OCI-LY7 (cell line): ENCODE measurements around the gene KCNAB2. TPM values are rescaled to one million over a fixed set of nuclear protein-coding genes. Genes with fewer than 3 reads are reported as not detected.

Source experiments
- BruUV-seq: library from RNA; stranded (reverse); fragments of 400-500 nt; replicated peaks from 2 replicates; lab custom pipeline; 2021; lab: Mats Ljungman, UMichigan
- CTCF ChIA-PET: fragments of 300-600 bp; sonication (Branson Sonifier 250); formaldehyde crosslinking; loops from one replicate; lab custom pipeline; 2022; ENCODE audit warnings: antibody characterized with exemption; ENCODE audit not compliant: unreplicated experiment; lab: Charles Lee
- POLR2A ChIA-PET: fragments of 300-600 bp; sonication (Branson Sonifier 250); formaldehyde crosslinking; loops from one replicate; lab custom pipeline; 2022; ENCODE audit warnings: antibody characterized with exemption; lab: Charles Lee
- DNase-seq: peaks from one replicate; pipeline ENCODE4 v3.0.0-alpha.2; 2015; ENCODE audit warnings: low spot score
- H2AFZ ChIP-seq: fragments of 200-600 bp; sonication (generic), shearing (Covaris generic); 2 replicates; pipeline ENCODE4 v1.6.1; 2014; ENCODE audit warnings: mild to moderate bottlenecking, antibody characterized with exemption, low read length, moderate library complexity
- H3K27ac ChIP-seq: fragments of 200-600 bp; sonication (generic); 2 replicates; pipeline ENCODE4 v1.5.1; 2014; ENCODE audit warnings: mixed run types, low read depth, mild to moderate bottlenecking, moderate library complexity, low read length, inconsistent platforms; ENCODE audit not compliant: poor library complexity, severe bottlenecking
- H3K36me3 ChIP-seq: fragments of 200-600 bp; sonication (generic); 2 replicates; pipeline ENCODE4 v1.6.1; 2014; ENCODE audit warnings: mild to moderate bottlenecking, antibody characterized with exemption, low read length, moderate library complexity, mixed read lengths; ENCODE audit not compliant: insufficient read depth
- H3K4me1 ChIP-seq: fragments of 200-600 bp; sonication (generic); 2 replicates; pipeline ENCODE4 v1.5.1; 2014; ENCODE audit warnings: mild to moderate bottlenecking, low read length; ENCODE audit not compliant: insufficient read depth, poor library complexity, severe bottlenecking
- H3K4me2 ChIP-seq: fragments of 200-600 bp; sonication (generic); 2 replicates; pipeline ENCODE4 v1.6.1; 2014; ENCODE audit warnings: mild to moderate bottlenecking, low read length
- H3K4me3 ChIP-seq: fragments of 200-600 bp; sonication (generic); 2 replicates; pipeline ENCODE4 v1.5.1; 2014; ENCODE audit warnings: mild to moderate bottlenecking, low read depth, low read length; ENCODE audit not compliant: poor library complexity, severe bottlenecking
- H3K79me2 ChIP-seq: fragments of 200-600 bp; sonication (generic); 2 replicates; pipeline ENCODE4 v1.6.1; 2016; ENCODE audit warnings: low read depth, mild to moderate bottlenecking, low read length, moderate library complexity, mixed read lengths; ENCODE audit not compliant: insufficient read depth
- H3K9me2 ChIP-seq: fragments of 200-600 bp; sonication (generic); 2 replicates; pipeline ENCODE4 v1.6.1; 2016; ENCODE audit warnings: mild to moderate bottlenecking, low read length, mixed read lengths; ENCODE audit not compliant: insufficient read depth
- H3K9me3 ChIP-seq: fragments of 200-600 bp; sonication (generic); 2 replicates; pipeline ENCODE4 v1.6.1; 2014; ENCODE audit warnings: mild to moderate bottlenecking, mixed run types, low read length, mixed read lengths
- H4K20me1 ChIP-seq: fragments of 200-600 bp; sonication (generic); 2 replicates; pipeline ENCODE4 v1.6.1; 2014; ENCODE audit warnings: mild to moderate bottlenecking, antibody characterized with exemption, low read length, moderate library complexity, mixed read lengths; ENCODE audit not compliant: insufficient read depth
- CTCF ChIP-seq: fragments of 200-600 bp; sonication (generic); conservative IDR thresholded peaks from 2 replicates; pipeline ENCODE4 v1.5.1; 2014; ENCODE audit warnings: mild to moderate bottlenecking, antibody characterized with exemption, low read length, moderate library complexity, mixed read lengths
- EZH2phosphoT487 ChIP-seq: fragments of 200-600 bp; sonication (generic); IDR thresholded peaks from 2 replicates; pipeline ENCODE4 v1.6.1; 2018; ENCODE audit warnings: low read depth, borderline replicate concordance, mild to moderate bottlenecking, mixed run types, antibody characterized with exemption, low read length, moderate library complexity, mixed read lengths
- intact Hi-C: fragments of 100-400 bp; cut with micrococcal nuclease; formaldehyde crosslinking; loops from one replicate; pipeline ENCODE4 v1.10.0; 2022; ENCODE audit not compliant: unreplicated experiment
- total RNA-seq, 2 experiments: library from RNA; depleted of rRNA in 1 of 2; stranded (reverse); fragments of >200 nt in 1 of 2; shearing (Covaris generic) in 1 of 2; gene quantifications; 2 replicates each; pipeline ENCODE4 v1.2.3, GENCODE V29; 2014 to 2022

KCNAB2 gene
- total RNA-seq, 2 experiments from 2014 or later, result 46.7 to 133 TPM

GRCh38 chr1:5999711-6000443 is 45.8 kb upstream of the KCNAB2 start:
- H3K9me3 ChIP-seq, result no peaks in the 10 kb centered on the region
- intact Hi-C loops, result no loop called here
- H4K20me1 ChIP-seq, result peaks cover 3% of the 10 kb centered on the region; the same call in 1 of the 2 replicates
- no peak overlapping the region for H2AFZ ChIP-seq
- H3K9me2 ChIP-seq, result no peaks in the 10 kb centered on the region
- ChIA-PET POLR2A (no interaction called here), CTCF (no interaction called here)
- no peak overlapping the region for H3K4me2 ChIP-seq
- H3K4me1 ChIP-seq, result peaks cover under 1% of the 10 kb centered on the region
- TF ChIP-seq CTCF (no peak), EZH2phosphoT487 (no peak)
- no peak for DNase-seq
- H3K4me3 ChIP-seq, result no peak overlapping the region
- no TSS peak for BruUV-seq
- no peaks in the 10 kb centered on the region for H3K36me3 ChIP-seq
- no peak overlapping the region for H3K27ac ChIP-seq
- H3K79me2 ChIP-seq, result no peaks in the 10 kb centered on the region

GRCh38 chr1:6000444-6001288 is 45.0 kb upstream of the KCNAB2 start:
- no TSS peak for BruUV-seq
- no peaks in the 10 kb centered on the region for H3K4me1 ChIP-seq
- H3K36me3 ChIP-seq, result no peaks in the 10 kb centered on the region

More at GRCh38 chr1:6000444-6001288, 45.0 kb upstream of the KCNAB2 start:
- Histone ChIP-seq H3K27ac (no peak overlapping the region), H3K4me3 (no peak overlapping the region), H4K20me1 (peaks cover 3% of the 10 kb centered on the region; the same call in 1 of the 2 replicates), H2AFZ (no peak overlapping the region), H3K79me2 (no peaks in the 10 kb centered on the region), H3K9me2 (no peaks in the 10 kb centered on the region), H3K4me2 (no peak overlapping the region), H3K9me3 (no peaks in the 10 kb centered on the region)
- POLR2A ChIA-PET, result no interaction called here
- TF ChIP-seq CTCF (no peak), EZH2phosphoT487 (no peak)
- CTCF ChIA-PET, result no interaction called here
- intact Hi-C loops, result no loop called here
- DNase-seq, result no peak
